NT2/D1 (cell line): ENCODE data around the gene OR2G2.

Source experiments
- SUZ12 ChIP-seq: IDR thresholded peaks from 2 replicates; pipeline ENCODE4 v1.6.1; 2011; ENCODE audit not compliant: insufficient read length, insufficient read depth; ENCODE audit errors: extremely low read depth
- YY1 ChIP-seq: IDR thresholded peaks from 2 replicates; pipeline ENCODE4 v1.6.1; 2011; ENCODE audit not compliant: insufficient read length, insufficient read depth
- ZNF274 ChIP-seq: IDR thresholded peaks from 2 replicates; pipeline ENCODE4 v1.6.1; 2011; ENCODE audit warnings: mild to moderate bottlenecking, low read depth, low read length

DNA sequence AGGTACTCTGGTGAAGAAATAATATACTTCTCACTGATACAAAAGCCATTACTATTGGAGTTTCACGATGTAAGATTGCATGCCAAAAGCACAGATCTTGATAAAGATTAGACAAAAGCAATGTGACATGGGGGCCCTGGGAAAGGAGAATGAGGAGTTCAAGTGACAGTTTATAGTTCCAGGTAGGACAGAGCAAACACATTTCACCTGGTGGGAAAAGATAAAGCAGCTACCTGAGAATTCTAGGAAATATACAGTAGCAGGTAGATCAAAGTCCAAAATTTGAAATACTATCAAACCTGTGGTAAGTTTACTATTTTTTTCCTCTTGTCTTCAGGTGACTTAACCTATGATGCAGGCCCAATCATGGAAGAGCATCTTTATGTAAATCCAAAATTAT, 25.2 kb downstream of the OR2G2 start:
- TF ChIP-seq ZNF274 (no peak), SUZ12 (no peak), YY1 (no peak)
